Measurements from ENCODE around the gene IPP.
A peak's percentile ranks its signal among the peaks of the same experiment; 100 is the strongest.
"Not testable (repeated sequence)": the region's sequence is repeated elsewhere in the genome, so short reads cannot be mapped to it uniquely, and the experiment has no call there.

IPP gene

GRCh38 chr1:45750298-45751038, at the start of gene IPP:
Gene IPP (minus strand): TSS chr1:45750653. CDS start chr1:45746411, 4,242 bp downstream.
- peak; percentile 97 for DNase-seq

GRCh38 chr1:45796946-45797345, 46.5 kb upstream of the IPP start:
- DNase-seq, result no peak

- DNase-seq, result no peak
Measured at GRCh38 chr1:45796381-45796780, 45.9 kb upstream of the IPP start.

DNA sequence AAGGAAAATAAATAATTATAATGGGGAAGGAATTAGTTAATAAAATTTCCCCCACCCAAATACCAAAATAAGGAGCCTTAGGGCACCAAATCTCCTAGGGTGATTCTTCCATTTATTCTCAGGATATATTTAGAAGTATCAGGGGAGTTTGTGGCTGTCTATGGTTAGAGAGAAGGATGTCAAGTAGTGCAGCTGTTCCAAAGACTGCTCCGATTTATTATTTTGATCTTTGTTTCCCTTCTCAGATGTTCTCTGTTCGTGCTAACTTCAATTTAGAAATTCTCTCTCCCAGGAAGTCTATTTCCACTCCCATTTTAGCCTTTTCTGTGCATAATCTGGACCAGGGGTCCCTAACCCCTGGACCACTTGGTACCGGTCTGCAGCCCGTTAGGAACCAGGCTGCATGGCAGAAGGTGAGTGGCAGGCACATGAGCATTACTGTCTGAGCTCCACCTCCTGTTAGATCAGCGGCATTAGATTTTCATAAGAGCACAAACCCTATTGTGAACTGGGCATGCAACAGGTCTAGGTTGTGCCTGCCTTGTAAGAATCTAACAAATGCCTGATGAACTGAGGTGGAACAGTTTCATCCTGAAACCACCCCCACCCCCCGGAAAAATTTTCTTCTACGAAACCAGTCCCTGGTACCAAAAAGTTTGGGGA, 43.6 kb upstream of the IPP start:
- no peak for DNase-seq

DNA sequence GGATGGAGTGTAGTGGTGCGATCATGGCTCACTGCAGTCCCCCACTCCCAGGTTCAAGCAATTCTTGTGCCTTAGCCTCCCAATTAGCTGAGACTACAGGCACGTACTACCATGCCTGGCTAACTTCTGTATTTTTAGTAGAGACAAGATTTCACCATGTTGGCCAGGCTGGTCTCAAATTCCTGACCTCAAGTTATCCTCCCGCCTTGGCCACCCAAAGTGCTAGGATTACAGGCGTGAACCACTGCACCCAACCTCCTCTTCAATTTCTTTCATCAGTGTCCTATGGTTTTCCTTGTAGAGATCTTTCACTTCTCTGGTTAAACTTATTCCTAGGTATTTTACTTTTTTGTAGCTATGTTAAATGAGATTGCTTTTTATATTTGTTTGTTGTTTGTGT, 42.3 kb upstream of the IPP start:
- DNase-seq, result no peak

DNA sequence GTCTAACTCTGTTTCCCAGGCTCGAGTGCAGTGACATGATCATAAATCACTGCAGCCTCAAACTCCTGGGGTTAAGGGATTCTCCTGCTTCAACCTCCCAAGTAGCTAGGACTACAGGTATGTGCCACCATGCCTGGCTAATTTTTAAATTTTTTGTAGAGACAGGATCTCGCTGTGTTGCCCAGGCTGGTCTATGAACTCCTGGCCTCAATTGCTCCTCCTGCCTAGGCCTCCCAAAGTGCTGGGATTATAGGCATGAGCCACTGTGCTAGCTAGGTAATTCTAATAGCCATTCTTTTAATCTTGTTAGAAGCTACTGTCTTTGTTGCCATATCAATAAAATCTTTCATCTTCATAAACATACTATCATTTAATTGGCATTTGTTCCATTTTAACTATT, 39.1 kb upstream of the IPP start:
- no peak for DNase-seq

DNA sequence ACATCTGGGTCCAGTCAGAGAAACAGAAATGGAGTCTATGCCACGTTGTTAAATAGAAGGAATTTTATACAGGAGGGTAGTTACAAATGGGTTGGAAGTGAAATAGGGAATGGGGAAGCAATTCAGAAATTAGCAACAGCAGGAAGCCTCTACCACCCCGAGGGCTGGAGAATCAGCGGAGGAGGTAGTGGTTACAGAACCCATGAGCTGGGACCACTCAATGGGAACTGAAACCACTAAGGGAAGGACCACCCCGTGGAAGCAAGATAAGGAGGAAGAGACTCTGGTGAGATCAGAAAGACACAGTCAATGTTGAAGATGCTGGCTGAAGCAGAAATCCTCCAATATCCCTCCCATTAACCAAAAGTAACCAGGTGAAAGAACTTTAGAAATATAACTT, 37.5 kb upstream of the IPP start:
- DNase-seq, result no peak

DNA sequence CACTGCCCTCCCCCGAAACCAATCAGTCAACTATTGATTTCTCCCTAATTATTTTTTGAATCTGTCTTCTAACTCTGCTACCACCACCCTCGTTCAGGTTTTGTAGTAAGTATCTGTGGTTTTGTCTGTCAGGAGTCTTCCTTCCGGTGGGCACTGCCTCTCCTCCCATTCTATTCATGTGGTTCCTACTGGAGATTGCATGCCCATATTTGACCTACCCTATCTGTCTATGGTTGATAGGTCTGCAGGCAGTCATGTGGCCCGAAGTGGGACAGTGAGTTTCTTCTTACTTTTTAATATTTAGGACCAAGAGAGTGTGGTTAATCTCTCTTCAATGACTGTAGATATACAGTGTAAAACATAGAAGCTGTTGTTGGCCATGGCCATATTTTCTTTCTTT, 35.1 kb upstream of the IPP start:
- no peak for DNase-seq

DNA sequence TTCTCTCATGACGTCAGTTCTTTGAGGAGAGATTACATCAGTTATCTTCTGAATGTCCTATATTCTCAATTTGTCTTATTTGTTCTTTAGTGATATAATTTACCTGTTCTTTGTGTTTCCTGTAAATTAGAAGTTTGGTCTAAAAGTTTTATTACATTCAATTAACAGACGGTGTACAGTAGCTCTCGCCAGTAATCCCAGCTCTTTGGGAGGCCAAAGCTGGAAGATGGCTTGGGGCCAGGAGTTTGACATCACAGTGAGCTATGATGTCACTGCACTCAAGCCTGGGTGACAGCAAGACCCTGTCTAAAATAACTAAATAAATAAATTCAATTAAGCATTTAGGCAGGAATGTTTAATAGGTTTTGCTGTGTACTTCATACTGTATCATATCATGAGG, 25.3 kb upstream of the IPP start:
- DNase-seq, result no peak

- DNase-seq, result no peak
Measured at GRCh38 chr1:45772971-45773370, 22.5 kb upstream of the IPP start.

DNA sequence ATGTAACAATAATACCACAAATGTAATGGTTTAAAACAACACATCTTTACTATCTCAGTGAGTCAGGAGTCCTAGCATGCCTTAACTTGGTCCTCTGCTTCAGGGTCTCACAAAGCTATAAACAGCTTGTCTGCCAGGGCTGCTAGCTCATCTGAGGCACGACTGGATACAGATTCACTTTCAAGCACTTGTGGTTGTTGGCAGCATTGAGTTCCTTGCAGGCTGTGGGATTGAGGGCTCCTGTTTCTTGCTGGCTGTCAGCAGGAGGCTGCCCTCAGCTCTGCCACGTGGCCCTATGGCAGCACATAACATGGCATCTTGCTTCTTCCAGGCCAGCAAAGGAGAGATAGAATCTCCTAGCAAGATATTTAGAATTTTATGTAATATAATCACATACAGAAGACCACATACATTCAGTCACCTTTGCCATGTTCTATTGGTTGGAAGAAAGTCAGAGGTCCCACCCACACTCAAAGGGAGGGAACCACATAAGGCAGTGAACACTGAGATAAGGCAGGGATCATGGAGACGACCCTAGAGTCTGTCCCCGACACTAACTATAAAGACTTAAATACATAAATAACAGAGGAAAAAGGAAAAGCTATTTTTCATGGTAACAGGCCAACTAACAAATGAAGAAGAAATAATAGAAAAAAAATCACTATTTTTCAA, 18.9 kb upstream of the IPP start:
- no peak for DNase-seq

DNA sequence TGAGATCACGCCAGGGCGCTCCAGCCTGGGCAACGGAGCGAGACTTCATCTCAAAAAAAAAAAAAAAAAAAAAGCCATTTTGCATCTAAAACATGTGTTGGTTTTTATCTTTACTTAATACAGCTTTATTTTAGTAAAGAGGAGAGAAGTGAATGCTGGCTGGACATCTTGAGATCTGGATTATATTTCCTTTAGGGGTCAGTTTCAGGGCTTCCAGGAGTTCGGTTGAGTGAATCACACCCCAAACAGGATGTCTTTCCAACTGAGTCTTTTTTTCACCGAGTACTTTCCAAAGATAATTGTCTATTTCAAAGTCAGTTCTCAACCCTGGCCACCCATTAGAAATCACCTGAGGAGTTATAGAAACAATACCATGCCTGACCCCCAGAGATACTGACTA, 16.6 kb upstream of the IPP start:
- no peak for DNase-seq

DNA sequence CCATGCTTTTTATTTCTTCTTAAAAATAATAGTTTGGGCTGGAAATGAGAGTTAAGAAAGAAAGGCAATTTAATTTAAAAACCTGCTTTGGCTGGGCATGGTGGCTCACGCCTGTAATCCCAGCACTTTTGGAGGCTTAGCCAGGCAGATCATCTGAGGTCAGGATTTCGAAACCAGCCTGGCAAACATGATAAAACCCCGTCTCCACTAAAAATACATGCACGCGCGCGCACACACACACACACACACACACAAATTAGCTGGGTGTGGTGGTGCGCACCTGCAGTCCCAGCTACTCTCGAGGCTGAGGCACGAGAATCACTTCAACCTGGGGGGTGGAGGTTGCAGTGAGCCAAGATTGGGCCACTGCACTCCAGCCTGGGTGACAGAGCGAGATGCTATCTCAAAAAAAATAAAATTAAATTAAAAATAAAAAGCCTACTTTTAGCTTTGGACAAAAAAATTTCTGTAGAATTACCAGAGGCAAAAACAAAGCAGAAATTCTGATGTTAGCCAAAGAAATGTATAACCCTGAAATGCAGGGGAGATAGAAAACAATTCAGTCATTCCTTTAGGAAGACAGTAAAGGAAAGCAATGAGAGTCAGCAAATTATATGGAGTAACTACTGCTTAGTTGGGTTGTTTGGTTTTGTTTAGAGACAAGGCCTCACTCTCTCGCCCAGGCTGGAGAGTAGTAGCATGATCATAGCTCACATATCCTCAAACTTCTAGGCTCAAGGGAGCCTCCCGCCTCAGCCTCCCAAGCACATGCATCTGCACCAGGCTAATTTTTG, 15.7 kb upstream of the IPP start:
- no peak for DNase-seq

DNA sequence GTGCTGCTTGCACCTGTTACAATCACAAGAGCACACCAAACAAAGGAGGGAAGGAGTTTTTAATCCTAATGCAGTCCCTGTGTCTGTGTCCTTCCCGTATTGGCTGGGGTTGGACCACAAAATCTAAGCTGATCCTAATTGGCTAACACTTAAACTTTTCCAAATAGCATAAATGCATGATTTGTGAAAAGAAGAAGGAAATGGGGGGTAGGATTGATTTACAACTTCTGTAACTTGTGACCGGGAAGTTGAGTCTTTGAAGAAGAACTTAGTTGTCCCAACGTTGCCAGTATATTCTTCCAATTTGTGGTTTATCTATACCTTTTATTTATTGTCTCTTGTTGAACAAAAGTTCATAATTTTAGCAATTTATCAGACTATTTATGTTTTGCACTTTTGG, 11.8 kb upstream of the IPP start:
- DNase-seq, result no peak

DNA sequence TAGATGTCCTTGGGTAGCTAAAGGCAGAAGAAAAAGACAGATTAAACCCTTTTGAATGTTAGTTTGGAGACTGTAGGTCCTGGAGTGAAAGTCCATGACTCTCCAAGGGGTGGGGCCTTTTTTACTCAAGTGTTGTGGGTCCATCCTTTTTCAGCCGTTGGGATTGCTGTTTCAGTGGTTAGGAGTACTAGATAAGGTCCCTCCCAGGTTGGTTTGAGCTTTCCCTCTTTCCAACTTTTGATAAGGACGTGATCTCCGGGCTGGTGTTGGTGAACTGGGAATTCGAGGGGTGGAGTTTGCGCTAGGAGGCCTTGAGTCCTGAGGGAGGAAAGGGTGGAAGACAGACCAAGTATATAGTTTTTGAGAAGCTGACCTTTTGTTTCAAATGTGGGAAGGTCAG, 5.2 kb upstream of the IPP start:
- DNase-seq, result no peak

- no peak for DNase-seq
Measured at GRCh38 chr1:45753248-45754037, 3.0 kb upstream of the IPP start.

- no peak for DNase-seq
Measured at GRCh38 chr1:45752441-45753052, 2.1 kb upstream of the IPP start.

- no peak for DNase-seq
Measured at GRCh38 chr1:45752014-45752413, 1.6 kb upstream of the IPP start.

- not testable (repeated sequence) for DNase-seq
Measured at GRCh38 chr1:45751039-45751838, 786 bp upstream of the IPP start.

DNA sequence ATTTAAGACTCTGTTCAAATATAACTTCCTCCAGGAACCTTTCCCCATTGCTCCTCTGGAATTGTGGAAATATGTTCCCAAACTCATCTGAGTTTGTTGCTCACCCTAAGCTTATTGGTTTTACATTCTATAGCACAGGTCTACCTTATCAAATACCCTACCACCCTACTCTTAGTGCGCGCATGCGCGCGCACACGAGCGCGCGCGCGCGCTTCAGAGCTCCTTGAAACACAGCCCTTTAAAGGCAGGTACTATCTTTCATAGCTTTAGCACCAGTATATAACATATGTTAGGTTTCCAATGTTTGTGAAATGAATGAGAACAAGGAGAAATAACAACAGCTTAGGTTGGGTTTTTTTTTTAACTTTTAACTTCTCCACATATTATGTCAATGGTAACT, 3.5 kb downstream of the IPP start:
- no peak for DNase-seq

DNA sequence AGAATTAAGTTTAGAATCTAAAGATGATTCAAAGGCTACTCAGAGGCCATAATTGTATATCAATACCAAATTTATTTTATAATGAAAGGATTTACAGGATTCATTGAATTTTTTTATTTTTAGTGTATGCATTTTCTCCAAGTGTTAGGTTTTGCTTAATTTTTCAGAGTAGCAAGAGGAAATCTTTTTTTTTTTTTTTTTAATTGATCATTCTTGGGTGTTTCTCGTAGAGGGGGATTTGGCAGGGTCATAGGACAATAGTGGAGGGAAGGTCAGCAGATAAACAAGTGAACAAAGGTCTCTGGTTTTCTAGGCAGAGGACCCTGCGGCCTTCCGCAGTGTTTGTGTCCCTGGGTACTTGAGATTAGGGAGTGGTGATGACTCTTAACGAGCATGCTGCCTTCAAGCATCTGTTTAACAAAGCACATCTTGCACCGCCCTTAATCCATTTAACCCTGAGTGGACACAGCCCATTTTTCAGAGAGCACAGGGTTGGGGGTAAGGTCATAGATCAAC, 10.8 kb downstream of the IPP start:
- not testable (repeated sequence) for DNase-seq
